Esophagus muscularis mucosa (tissue), 4 donors: ENCODE results near the gene TNFRSF21. TPM values are rescaled to one million over a fixed set of nuclear protein-coding genes. Genes with fewer than 3 reads are reported as not detected.
A peak's percentile ranks its signal among the peaks of the same experiment; 100 is the strongest.
"Not testable (repeated sequence)": the region's sequence is repeated elsewhere in the genome, so short reads cannot be mapped to it uniquely, and the experiment has no call there.

Experiments
- DNase-seq: peaks from one replicate; pipeline ENCODE4 v3.0.0-alpha.2; 2017; ENCODE audit errors: extremely low spot score
- H3K27ac ChIP-seq, 4 donors: fragments of 200-600 bp; sonication (generic); replicated peaks in 1 of 4; 1 replicate in 3 of 4; 2 replicates in 1 of 4; pipeline ENCODE4 v1.5.1; 2016 to 2019; ENCODE audit warnings: mild to moderate bottlenecking in 1 of 4
- H3K27me3 ChIP-seq, 4 donors: fragments of 200-600 bp; sonication (generic); one replicate each; pipeline versions ENCODE4 v1.5.1 to v1.6.0; 2016 to 2019
- H3K36me3 ChIP-seq, 4 donors: fragments of 200-600 bp; sonication (generic); one replicate each; pipeline ENCODE4 v1.5.1; 2016 to 2019
- H3K4me1 ChIP-seq, 4 donors: fragments of 200-600 bp; sonication (generic); one replicate each; pipeline ENCODE4 v1.5.1; 2016 to 2019
- H3K4me3 ChIP-seq, 4 donors: fragments of 200-600 bp; sonication (generic); 1 replicate in 2 of 4; 2 replicates in 2 of 4; pipeline ENCODE4 v1.5.1; 2016 to 2019; ENCODE audit warnings: mild to moderate bottlenecking in 4 of 4, moderate library complexity in 1 of 4
- H3K9me3 ChIP-seq, 4 donors: fragments of 200-600 bp; sonication (generic); 1 replicate in 3 of 4; 2 replicates in 1 of 4; pipeline ENCODE4 v1.5.1; 2016 to 2019
- CTCF ChIP-seq, 3 experiments: fragments of 200-600 bp in 2 of 3; fragments of 450-650 bp in 1 of 3; sonication (generic) in 2 of 3; IDR thresholded peaks; one replicate each; pipeline ENCODE4 v1.5.1; 2017 to 2019; ENCODE audit warnings: antibody characterized with exemption in 3 of 3, mild to moderate bottlenecking in 2 of 3, moderate library complexity in 1 of 3
- EP300 ChIP-seq: sonication (generic); formaldehyde crosslinking; IDR thresholded peaks from one replicate; pipeline ENCODE4 v1.6.1; 2017; ENCODE audit warnings: antibody characterized with exemption
- POLR2A ChIP-seq: fragments of 450-650 bp; IDR thresholded peaks from one replicate; pipeline ENCODE4 v1.6.1; 2017; ENCODE audit warnings: antibody characterized with exemption, moderate library complexity, mild to moderate bottlenecking, low read depth
- POLR2AphosphoS5 ChIP-seq, 2 donors: sonication (generic); formaldehyde crosslinking; IDR thresholded peaks; one replicate each; pipeline ENCODE4 v1.6.1; 2017; ENCODE audit warnings: antibody characterized with exemption in 2 of 2
- WGBS: methylation state at CpG from one replicate; pipeline ENCODE4 v1.1.5; 2018; 5-methylcytosine and 5-hydroxymethylcytosine counted together
- intact Hi-C: fragments of 100-400 bp; cut with DNase I; formaldehyde crosslinking; loops from one replicate; pipeline ENCODE4 v1.15.1; 2023
- total RNA-seq, 4 donors: library from RNA; depleted of rRNA; stranded (reverse); fragments of >200 nt; gene quantifications; one replicate each; pipeline versions ENCODE4 v1.1.0 to v1.2.1, GENCODE V29; 2016

The TNFRSF21 gene
- total RNA-seq, 4 donors from 2014 or later, result 23.7 to 37.0 (median 30.9) TPM

GRCh38 chr6:47318236-47318989 is 8.7 kb upstream of the TNFRSF21 start:
- Histone ChIP-seq H3K4me3 (no peak overlapping the region), H3K9me3 (no peaks in the 10 kb centered on the region), H3K36me3 (no peaks in the 10 kb centered on the region), H3K4me1 (no peaks in the 10 kb centered on the region), H3K27me3 (no peaks in the 10 kb centered on the region), H3K27ac (no peak overlapping the region)
- intact Hi-C loops, result no loop called here
- TF ChIP-seq POLR2A, result no peak
- no peak for TF ChIP-seq EP300
- TF ChIP-seq POLR2AphosphoS5 (IDR thresholded peaks at IDR 0.05), result no peak
- TF ChIP-seq CTCF (IDR thresholded peaks at IDR 0.05), result no peak
- 86% methylated on average over 3 of the region's 3 CpGs for WGBS
- DNase-seq, result no peak

GRCh38 chr6:47315181-47315580 is 5.5 kb upstream of the TNFRSF21 start:
- DNase-seq, H3K4me3 ChIP-seq, H3K36me3 ChIP-seq, H3K27ac ChIP-seq, H3K9me3 ChIP-seq, H3K27me3 ChIP-seq, H3K4me1 ChIP-seq, intact Hi-C loops: not testable (repeated sequence)
- 71% methylated on average over 8 of the region's 8 CpGs for WGBS

GRCh38 chr6:47310131-47310480 is 401 bp upstream of the TNFRSF21 start:
- H3K27me3 ChIP-seq, result no peaks in the 10 kb centered on the region
- no peaks in the 10 kb centered on the region for H3K9me3 ChIP-seq
- 5% methylated on average over 7 of the region's 7 CpGs for WGBS
- peak overlapping the region; percentile 79 to 90 (median 86) for H3K27ac ChIP-seq
- TF ChIP-seq POLR2AphosphoS5 (IDR thresholded peaks at IDR 0.05), result no peak
- no peak for TF ChIP-seq CTCF (IDR thresholded peaks at IDR 0.05)
- no peak for TF ChIP-seq EP300
- TF ChIP-seq POLR2A, result no peak
- peak overlapping the region; percentile 72 to 86 (median 78) for H3K4me3 ChIP-seq
- DNase-seq, result no peak
- H3K4me1 ChIP-seq, result peaks cover 0 to 42% (median 36%) of the 10 kb centered on the region in 4 donors
- no peaks in the 10 kb centered on the region for H3K36me3 ChIP-seq
- intact Hi-C loops, result loop anchor here (1.0 to 2.0 kb wide), 2 partner anchors 213 to 461 kb away; no protein-coding TSS in a partner anchor

GRCh38 chr6:47308552-47309290 is 984 bp downstream of the TNFRSF21 start:
- TF ChIP-seq POLR2AphosphoS5 (IDR thresholded peaks at IDR 0.05), result no peak
- TF ChIP-seq POLR2A, result no peak
- no peak for TF ChIP-seq EP300
- TF ChIP-seq CTCF (IDR thresholded peaks at IDR 0.05), result no peak
- Histone ChIP-seq H3K27ac (peak overlapping the region; percentile 79 to 90 (median 86)), H3K36me3 (no peaks in the 10 kb centered on the region), H3K4me3 (peak overlapping the region; percentile 72 to 86 (median 78)), H3K9me3 (no peaks in the 10 kb centered on the region), H3K4me1 (peaks cover 0 to 55% (median 50%) of the 10 kb centered on the region in 4 donors), H3K27me3 (no peaks in the 10 kb centered on the region)
- intact Hi-C loops, result loop anchor here (5.0 kb wide), 2 partner anchors 61 to 161 kb away; no protein-coding TSS in a partner anchor
- peak; percentile 92 for DNase-seq
- WGBS, result 5% methylated on average over 18 of the region's 48 CpGs

- Histone ChIP-seq H3K9me3 (no peaks in the 10 kb centered on the region), H3K4me3 (peak overlapping the region; percentile 72 to 86 (median 78)), H3K27me3 (no peaks in the 10 kb centered on the region), H3K36me3 (no peaks in the 10 kb centered on the region), H3K4me1 (peaks cover 0 to 61% (median 55%) of the 10 kb centered on the region in 4 donors), H3K27ac (peak overlapping the region; percentile 79 to 90 (median 86))
- 2% methylated on average over 3 of the region's 3 CpGs for WGBS
- intact Hi-C loops, result loop anchor here (5.0 kb wide), 2 partner anchors 61 to 161 kb away; no protein-coding TSS in a partner anchor
- TF ChIP-seq CTCF (IDR thresholded peaks at IDR 0.05), result no peak
- TF ChIP-seq POLR2AphosphoS5 (IDR thresholded peaks at IDR 0.05), result no peak
- TF ChIP-seq EP300, result no peak
- no peak for TF ChIP-seq POLR2A
- DNase-seq, result peak; percentile 62
Measured at GRCh38 chr6:47308198-47308517, 1.5 kb downstream of the TNFRSF21 start.
